ENCODE measurements around the gene GUCY2C. TPM values are rescaled to one million over a fixed set of nuclear protein-coding genes. Genes with fewer than 3 reads are reported as not detected.

Gene GUCY2C
- total RNA-seq, 6 experiments from 2014 or later, result 0.06 TPM; not detected in 5

DNA sequence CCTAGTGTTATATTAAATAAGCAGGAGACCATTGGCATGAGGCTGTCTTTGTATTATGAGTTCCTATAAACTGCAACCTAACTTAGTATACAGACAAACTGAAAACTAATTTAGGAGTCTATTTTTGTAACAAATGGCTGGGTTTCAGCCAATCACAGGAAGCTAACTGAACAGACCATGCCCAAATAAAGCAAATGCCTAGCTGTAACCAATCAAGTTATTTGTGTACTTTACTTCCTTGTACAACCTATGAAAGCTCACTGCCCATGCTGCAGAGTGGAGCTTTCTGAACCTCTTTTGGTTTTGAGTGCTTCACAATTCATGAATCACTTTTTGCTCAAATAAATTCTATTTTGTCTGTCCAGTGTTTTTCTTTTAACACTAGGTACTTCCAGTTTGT, 41.6 kb downstream of the GUCY2C start:
- Mint-ChIP-seq H3K9me3 (no peaks in the 10 kb centered on the region; the same call in 1 of the 2 replicates), H3K27me3 (ENCODE audit: insufficient read depth) (no peaks in the 10 kb centered on the region; the same call in none of the 2 replicates), H3K36me3 (ENCODE audit: low read depth) (no peaks in the 10 kb centered on the region), H3K4me1 (ENCODE audit: low read depth) (no peaks in the 10 kb centered on the region), H3K4me3 (no peak overlapping the region), H3K27ac (no peak overlapping the region)
- no peak for DNase-seq
- TF ChIP-seq, protein P1, sequence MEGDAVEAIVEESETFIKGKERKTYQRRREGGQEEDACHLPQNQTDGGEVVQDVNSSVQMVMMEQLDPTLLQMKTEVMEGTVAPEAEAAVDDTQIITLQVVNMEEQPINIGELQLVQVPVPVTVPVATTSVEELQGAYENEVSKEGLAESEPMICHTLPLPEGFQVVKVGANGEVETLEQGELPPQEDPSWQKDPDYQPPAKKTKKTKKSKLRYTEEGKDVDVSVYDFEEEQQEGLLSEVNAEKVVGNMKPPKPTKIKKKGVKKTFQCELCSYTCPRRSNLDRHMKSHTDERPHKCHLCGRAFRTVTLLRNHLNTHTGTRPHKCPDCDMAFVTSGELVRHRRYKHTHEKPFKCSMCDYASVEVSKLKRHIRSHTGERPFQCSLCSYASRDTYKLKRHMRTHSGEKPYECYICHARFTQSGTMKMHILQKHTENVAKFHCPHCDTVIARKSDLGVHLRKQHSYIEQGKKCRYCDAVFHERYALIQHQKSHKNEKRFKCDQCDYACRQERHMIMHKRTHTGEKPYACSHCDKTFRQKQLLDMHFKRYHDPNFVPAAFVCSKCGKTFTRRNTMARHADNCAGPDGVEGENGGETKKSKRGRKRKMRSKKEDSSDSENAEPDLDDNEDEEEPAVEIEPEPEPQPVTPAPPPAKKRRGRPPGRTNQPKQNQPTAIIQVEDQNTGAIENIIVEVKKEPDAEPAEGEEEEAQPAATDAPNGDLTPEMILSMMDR (IDR thresholded peaks at IDR 0.05), result no peak

DNA sequence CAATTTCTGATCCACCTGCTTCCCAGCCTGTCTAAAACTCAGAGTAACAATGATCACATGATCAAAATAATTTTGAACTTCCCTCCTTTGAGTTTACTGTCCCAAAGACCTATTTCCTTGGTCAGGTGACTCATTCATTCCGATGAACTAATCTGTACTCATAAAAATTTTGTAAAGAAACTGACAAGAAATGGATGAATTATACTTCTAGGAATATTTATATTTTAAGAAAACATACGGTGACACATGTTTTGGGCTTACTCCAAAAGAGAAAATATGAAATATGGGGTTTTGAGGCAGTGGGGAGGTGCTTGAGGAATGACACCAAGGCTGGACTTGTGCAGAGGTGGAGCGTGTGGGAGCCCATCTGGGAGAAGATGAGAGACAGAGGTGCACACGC, 42.0 kb downstream of the GUCY2C start:
- H3K4me1 Mint-ChIP-seq (ENCODE audit: low read depth), result no peaks in the 10 kb centered on the region
- H3K27ac Mint-ChIP-seq, result no peak overlapping the region
- H3K9me3 Mint-ChIP-seq, result no peaks in the 10 kb centered on the region; the same call in 1 of the 2 replicates
- no peaks in the 10 kb centered on the region for H3K36me3 Mint-ChIP-seq (ENCODE audit: low read depth)
- H3K4me3 Mint-ChIP-seq, result no peak overlapping the region
- no peaks in the 10 kb centered on the region; the same call in none of the 2 replicates for H3K27me3 Mint-ChIP-seq (ENCODE audit: insufficient read depth)
- DNase-seq, result no peak
- TF ChIP-seq, protein P1 (IDR thresholded peaks at IDR 0.05), result no peak

DNA sequence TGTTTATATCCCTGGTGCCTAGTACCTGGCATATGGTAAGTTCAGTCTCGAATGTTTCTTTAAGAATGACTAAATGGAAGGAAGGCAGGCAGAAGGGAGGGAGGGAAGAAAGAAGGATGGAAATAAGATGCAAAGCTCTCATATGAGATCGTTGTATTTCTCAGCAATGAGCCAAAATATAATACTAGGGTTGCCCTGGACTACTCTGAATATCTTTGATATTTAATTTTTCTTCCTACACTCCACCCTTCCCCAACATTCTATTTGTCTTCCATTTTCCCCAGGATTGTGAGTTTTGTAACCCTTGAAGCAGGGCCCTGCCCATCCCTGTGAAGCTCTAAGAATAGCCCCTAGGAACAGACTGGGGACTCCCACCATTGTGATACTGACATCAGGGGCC, 43.9 kb downstream of the GUCY2C start:
- Mint-ChIP-seq H3K27me3 (ENCODE audit: insufficient read depth) (no peaks in the 10 kb centered on the region; the same call in none of the 2 replicates), H3K27ac (no peak overlapping the region), H3K4me1 (ENCODE audit: low read depth) (no peaks in the 10 kb centered on the region), H3K36me3 (ENCODE audit: low read depth) (no peaks in the 10 kb centered on the region), H3K4me3 (no peak overlapping the region), H3K9me3 (no peaks in the 10 kb centered on the region; the same call in 1 of the 2 replicates)
- TF ChIP-seq, protein P1 (IDR thresholded peaks at IDR 0.05), result no peak
- no peak for DNase-seq

DNA sequence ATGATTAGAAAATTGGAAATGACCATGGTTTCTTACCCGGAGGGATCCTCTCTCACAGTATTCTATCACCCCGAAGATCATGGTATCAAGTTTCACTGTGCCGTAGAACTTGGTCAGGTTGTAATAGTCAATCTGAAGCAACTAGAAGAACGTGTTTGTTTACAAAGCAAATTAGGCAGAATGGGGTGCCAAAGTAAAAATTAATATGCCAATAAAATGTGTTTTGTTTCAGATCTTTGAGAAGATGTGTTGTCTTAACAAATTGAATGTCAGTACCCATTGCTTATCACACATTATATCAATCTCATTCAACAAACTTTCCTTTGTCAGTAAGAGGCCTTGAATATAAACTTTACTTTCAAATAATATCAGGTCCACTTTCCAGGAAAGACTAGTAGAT, 45.0 kb downstream of the GUCY2C start:
- TF ChIP-seq, protein P1 (IDR thresholded peaks at IDR 0.05), result no peak
- Mint-ChIP-seq H3K4me3 (no peak overlapping the region), H3K9me3 (no peaks in the 10 kb centered on the region; the same call in 1 of the 2 replicates), H3K4me1 (ENCODE audit: low read depth) (no peaks in the 10 kb centered on the region), H3K27ac (no peak overlapping the region), H3K36me3 (ENCODE audit: low read depth) (no peaks in the 10 kb centered on the region), H3K27me3 (ENCODE audit: insufficient read depth) (no peaks in the 10 kb centered on the region; the same call in none of the 2 replicates)
- no peak for DNase-seq

DNA sequence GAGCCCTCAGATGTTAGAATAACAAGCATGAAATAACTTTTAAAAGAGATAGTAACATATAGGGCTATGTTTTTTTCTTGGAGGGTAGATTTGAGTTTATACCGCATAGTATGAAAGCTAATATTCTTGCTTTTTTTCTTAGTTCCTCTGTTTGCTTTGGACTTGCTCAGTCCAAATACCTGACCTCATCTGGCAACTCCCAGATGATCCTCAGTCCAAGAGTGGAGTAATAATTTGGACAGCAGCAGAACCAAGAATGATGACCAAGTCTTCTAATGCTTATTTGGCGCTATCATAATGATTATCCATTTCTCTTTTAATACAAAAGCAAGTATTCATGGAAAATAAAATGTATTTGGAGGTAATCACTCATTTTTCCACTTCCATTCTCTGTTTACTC, 45.6 kb downstream of the GUCY2C start:
- no peaks in the 10 kb centered on the region for H3K36me3 Mint-ChIP-seq (ENCODE audit: low read depth)
- TF ChIP-seq, protein P1 (IDR thresholded peaks at IDR 0.05), result no peak
- no peak overlapping the region for H3K4me3 Mint-ChIP-seq
- no peak for DNase-seq
- no peak overlapping the region for H3K27ac Mint-ChIP-seq
- no peaks in the 10 kb centered on the region; the same call in none of the 2 replicates for H3K27me3 Mint-ChIP-seq (ENCODE audit: insufficient read depth)
- H3K9me3 Mint-ChIP-seq, result no peaks in the 10 kb centered on the region; the same call in 1 of the 2 replicates
- no peaks in the 10 kb centered on the region for H3K4me1 Mint-ChIP-seq (ENCODE audit: low read depth)
